Neural cell (in vitro differentiated cells): ENCODE data around the gene MCTP2.

Experiments used
- CTCF ChIP-seq: fragments of 450-650 bp; IDR thresholded peaks from 2 replicates; pipeline ENCODE4 v1.5.1; 2014; ENCODE audit warnings: antibody characterized with exemption, mild to moderate bottlenecking, moderate library complexity; ENCODE audit not compliant: poor library complexity, severe bottlenecking
- EP300 ChIP-seq: fragments of 450-650 bp; conservative IDR thresholded peaks from 2 replicates; pipeline ENCODE4 v1.6.1; 2014; ENCODE audit warnings: antibody characterized with exemption, mild to moderate bottlenecking, moderate library complexity; ENCODE audit not compliant: poor library complexity, severe bottlenecking
- EZH2 ChIP-seq: fragments of 200-600, 300-800 bp; shearing (Covaris generic), sonication (generic); IDR thresholded peaks from 2 replicates; pipeline ENCODE4 v1.6.1; 2014; ENCODE audit warnings: antibody characterized with exemption, low read length, borderline replicate concordance, mild to moderate bottlenecking; ENCODE audit not compliant: insufficient read depth, poor library complexity, severe bottlenecking
- POLR2AphosphoS5 ChIP-seq: IDR thresholded peaks from 2 replicates; pipeline ENCODE4 v1.6.1; 2012
- REST ChIP-seq: IDR thresholded peaks from 2 replicates; pipeline ENCODE4 v1.6.1; 2012; ENCODE audit warnings: borderline replicate concordance
- TAF1 ChIP-seq: IDR thresholded peaks from 2 replicates; pipeline ENCODE4 v1.6.1; 2012; ENCODE audit warnings: low read depth

- TF ChIP-seq CTCF: no peak
- TF ChIP-seq TAF1: no peak
- TF ChIP-seq POLR2AphosphoS5: no peak
- TF ChIP-seq EP300: no peak
- no peak for TF ChIP-seq EZH2
- TF ChIP-seq REST: no peak
Observed at GRCh38 chr15:94456226-94456625, 224.9 kb downstream of the MCTP2 start.
